OCI-LY3 (cell line): Measurements from ENCODE around the gene CREBL2.

Source experiments
- CTCF ChIP-seq: fragments of 200-600, 300-600 bp; sonication (generic); IDR thresholded peaks from 2 replicates; pipeline ENCODE4 v1.5.1; 2014; ENCODE audit warnings: antibody characterized with exemption, low read length, low read depth
- EZH2phosphoT487 ChIP-seq: fragments of 200-600 bp; shearing (Covaris generic); IDR thresholded peaks from 2 replicates; pipeline ENCODE4 v1.6.1; 2018; ENCODE audit warnings: antibody characterized with exemption, mixed run types, low read depth

GRCh38 chr12:12599750-12600643 is 11.7 kb upstream of the CREBL2 start:
- TF ChIP-seq EZH2phosphoT487 = no peak
- TF ChIP-seq CTCF = no peak
